Cardiac fibroblast (primary cell): ENCODE results near the gene ICA1.

Source experiments
- DNase-seq, 2 donors: peaks; one replicate each; pipeline versions ENCODE4 v3.0.0 to v3.0.0-alpha.2; 2010; ENCODE audit warnings: low read depth in 2 of 2
- H3K4me3 ChIP-seq, 2 donors: replicated peaks in 1 of 2; 1 replicate in 1 of 2; 2 replicates in 1 of 2; pipeline ENCODE4 v1.5.1; 2011; ENCODE audit warnings: low read depth in 2 of 2, low read length in 2 of 2, mild to moderate bottlenecking in 2 of 2, moderate library complexity in 1 of 2
- CTCF ChIP-seq: IDR thresholded peaks from one replicate; pipeline ENCODE4 v1.5.1; 2011; ENCODE audit warnings: low read depth, mild to moderate bottlenecking, low read length, inconsistent platforms

Gene ICA1

GRCh38 chr7:8175929-8176369 lies 86.0 kb downstream of the ICA1 start:
- no peak for TF ChIP-seq CTCF
- no peak overlapping the region for H3K4me3 ChIP-seq
- no peak for DNase-seq

- H3K4me3 ChIP-seq: no peak overlapping the region
- no peak for DNase-seq
- TF ChIP-seq CTCF: no peak
Measured at GRCh38 chr7:8172372-8173354, 89.3 kb downstream of the ICA1 start.

- TF ChIP-seq CTCF: no peak
- no peak for DNase-seq
- no peak overlapping the region for H3K4me3 ChIP-seq
Measured at GRCh38 chr7:8169171-8169570, 92.8 kb downstream of the ICA1 start.

- TF ChIP-seq CTCF: no peak
- H3K4me3 ChIP-seq: no peak overlapping the region
- no peak for DNase-seq
Measured at GRCh38 chr7:8168336-8168735, 93.6 kb downstream of the ICA1 start.

GRCh38 chr7:8165150-8165549 lies 96.8 kb downstream of the ICA1 start:
- DNase-seq: no peak
- H3K4me3 ChIP-seq: no peak overlapping the region
- TF ChIP-seq CTCF: no peak

- no peak for DNase-seq
- no peak for TF ChIP-seq CTCF
- no peak overlapping the region for H3K4me3 ChIP-seq
Measured at GRCh38 chr7:8162181-8162580, 99.8 kb downstream of the ICA1 start.
